GM21526 (cell line): ENCODE data around the gene POR.
"Not testable (repeated sequence)": the region's sequence is repeated elsewhere in the genome, so short reads cannot be mapped to it uniquely, and the experiment has no call there.

ENCODE experiments used
- ATAC-seq: cut with Tn5 transposase; IDR thresholded peaks from one replicate; pipeline ENCODE4 v1.9.1; 2021; ENCODE audit warnings: moderate library complexity; ENCODE audit not compliant: unreplicated experiment, low FRiP score

The POR gene

DNA sequence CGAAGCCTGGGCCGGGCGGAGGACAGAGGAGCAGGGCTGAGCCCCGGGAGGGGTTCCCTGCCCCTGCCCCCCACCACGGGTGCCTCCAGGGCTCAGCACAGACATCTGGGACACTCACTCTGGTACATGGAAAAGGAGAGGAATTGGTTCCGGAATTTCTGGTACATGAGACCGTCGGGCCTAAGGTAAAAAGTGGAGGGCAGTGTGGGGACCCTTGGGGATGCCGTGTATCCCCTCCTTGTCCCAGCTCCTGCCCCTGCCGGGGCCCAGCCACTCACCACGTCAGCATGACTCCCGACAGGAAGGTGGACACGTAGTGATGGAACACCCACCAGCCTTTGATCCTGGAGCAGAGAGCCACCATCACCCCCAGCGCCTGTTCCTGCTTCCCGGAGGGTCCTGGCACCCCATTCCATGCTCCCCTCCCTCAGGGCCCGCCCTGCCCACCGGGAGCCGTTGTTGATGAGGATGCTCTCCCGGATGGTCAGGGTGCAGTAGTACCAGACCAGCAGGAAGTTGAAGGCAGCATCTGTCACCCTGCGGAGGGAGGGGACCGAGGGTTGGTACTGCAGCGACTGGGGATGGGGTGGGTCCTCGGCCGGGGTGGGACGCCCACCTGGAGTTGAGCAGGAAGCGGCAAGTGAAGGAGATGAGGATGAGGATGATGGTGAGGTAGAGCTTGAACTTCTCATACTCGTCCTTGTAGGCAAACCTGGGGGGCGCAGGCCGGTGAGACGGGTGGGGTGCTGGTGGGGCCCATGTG is 73.0 kb downstream of the POR start:
- ATAC-seq = no peak

DNA sequence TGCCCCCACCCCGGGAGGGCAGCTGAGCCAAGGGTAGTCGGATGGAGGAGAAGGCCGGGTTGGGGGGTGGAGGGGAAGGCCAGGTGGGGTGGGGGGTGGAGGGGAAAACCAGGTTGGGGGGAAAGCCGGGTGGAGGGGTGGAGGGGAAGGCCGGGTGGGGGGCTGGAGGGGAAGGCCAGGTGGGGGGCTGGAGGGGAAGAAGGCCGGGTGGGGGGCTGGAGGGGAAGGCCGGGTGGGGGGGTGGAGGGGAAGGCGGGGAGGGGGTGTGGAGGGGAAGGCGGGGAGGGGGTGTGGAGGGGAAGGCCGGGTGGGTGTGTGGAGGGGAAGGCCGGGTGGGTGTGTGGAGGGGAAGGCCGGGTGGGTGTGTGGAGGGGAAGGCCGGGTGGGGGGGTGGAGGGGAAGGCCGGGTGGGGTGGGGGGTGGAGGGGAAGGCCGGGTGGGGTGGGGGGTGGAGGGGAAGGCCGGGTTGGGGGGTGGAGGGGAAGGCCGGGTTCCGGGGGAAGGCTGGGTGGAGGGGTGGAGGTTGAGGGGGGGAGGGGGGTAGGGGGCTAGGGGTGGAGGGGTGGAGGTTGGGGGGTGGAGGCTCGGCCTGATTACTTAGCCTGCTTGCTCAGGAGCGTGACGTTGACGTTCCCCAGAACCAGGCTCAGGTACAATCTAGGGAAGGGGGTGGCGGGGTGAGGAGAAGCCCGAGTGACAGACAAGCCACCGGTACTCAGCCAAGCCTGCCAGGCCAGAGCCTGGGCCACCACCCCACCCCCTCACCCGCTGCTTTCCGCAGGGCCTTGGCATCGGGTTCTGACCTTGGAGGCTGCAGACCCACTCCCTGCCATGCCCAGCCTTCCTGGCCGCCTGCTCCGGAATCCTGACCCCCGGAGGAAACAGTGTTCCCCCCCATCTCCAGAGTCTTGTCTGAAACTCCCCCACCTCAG is 73.9 kb downstream of the POR start:
- no peak for ATAC-seq

DNA sequence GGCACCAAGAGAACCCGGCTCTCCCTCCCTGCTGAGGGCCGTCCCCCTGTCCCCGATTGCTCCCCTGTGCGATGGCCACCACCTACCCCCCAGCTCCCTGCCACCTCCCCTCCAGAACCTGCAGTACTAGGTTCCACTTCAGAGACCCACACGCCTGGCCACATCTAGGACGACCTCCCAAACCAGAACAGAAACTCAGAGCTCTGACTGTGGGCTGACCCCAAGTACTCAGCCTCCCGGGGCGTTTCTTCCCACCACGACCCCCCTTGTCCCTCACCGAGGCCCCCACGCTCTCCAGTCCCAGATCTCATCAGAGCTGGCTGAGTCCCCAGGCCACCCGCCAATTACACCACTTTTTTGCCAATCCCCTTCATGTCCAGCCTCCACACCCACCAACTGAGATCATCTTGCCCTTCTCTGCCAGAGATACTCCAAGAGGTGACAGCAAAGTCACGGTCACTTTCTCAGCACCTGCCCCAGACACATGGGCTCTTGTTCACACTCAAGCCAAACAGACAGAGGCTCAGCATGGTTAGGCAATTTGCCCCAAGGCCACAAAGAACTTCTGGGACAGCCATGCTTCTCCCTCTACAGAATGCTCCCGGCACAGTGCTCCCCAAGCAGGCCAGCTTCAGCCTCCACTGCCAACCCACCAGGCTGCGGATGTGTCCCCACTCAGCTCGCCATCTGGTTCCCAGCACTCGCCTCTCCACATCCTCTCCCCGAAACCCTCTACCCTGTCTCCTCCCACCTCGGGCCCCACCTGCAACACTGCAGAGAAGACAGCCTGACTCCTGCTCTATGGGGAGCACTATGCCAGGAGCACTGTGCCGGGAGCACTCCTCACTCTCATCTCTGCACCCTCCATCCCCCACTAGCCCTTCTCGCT is 74.8 kb downstream of the POR start:
- no peak for ATAC-seq

DNA sequence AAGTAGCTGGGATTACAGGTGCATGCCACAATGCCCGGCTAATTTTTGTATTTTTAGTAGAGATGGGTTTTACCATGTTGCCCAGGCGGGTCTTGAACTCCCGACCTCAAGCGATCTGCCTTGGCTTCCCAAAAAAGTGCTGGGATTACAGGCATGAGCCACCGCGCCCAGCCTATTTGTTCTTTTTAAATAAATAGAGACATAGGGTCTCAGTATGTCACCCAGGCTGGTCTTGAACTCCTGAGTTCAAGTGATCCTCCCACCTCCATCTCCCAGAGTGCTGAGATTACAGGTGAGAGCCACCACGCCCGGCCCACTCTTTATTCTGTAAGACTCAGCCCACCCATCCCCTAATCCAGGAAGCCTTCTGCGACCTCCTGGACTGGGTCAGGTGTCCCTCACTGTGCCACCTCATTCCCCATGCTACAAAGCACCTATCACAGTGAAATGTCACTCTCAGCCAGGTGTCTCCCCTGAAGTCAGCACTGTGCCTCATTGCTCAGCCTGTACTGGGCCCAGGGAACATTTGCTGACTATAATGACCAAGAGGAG is 76.7 kb downstream of the POR start:
- no peak for ATAC-seq

DNA sequence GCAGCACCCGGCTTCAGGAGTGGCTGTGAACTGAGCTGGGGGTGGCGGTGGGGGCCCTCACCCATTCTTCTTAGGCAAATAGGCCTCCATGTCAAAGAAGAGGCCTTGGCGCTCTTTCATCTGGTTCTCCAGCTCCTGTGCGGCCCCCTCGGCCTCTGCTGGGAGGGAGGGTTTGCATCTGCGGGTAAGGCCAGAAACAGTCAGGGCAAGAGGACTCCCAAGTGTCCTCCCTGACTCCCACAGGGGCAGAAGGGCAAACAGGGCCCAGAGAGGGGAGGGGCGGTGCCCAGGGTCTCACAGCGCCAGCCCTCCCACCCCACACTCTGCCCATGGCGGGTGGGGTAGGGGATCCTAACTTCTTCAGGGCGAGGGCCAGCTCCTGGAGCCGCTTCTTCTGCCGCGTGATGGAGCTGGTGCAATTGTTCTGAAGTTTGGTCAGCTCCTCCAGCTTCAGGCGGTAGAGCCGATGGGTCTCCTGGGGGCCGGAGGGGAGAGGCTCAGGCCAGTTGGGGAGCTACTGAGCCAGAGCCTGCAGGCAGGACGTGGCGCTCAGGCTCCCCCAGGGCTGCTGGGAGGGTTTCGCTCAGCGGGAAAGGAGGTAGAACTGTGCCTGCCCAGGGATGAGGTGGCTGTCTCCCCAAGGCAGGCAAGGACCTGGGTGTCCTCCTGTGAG is 77.3 kb downstream of the POR start:
- no peak for ATAC-seq

DNA sequence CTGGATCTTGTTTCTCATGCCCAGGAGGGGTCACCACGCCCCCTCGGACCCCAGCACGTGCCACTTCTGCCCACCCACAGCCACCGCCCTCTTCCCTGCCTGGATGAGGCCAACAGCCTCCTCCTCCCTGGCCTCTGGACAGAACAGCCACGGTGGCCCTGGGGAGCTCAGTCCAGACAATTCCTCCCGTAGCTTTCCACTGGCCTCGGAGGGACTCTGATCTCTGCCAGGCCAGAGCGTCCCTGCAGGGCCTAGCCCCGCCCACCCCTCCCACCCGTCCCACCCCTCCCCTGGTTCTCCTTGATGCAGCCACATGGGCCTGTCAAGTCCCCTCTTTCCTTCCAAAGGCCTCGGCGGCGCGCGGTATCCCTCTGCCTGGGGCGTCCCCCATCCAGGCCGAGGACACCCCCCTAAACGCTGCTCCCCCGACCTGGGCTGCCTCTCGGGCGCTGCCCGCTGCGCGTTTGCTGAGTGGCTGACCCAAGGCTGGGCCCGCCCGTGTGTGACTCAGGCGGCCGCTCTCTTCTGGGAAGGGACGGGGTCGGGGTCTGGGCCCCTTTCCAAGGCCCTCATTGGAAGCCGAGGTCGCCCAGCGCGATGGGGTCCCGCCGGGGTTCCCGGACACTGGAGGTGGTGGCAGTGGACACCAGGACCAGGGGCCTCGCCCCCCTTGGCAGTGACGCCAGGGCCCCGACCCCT is 78.9 kb downstream of the POR start:
- ATAC-seq = no peak

DNA sequence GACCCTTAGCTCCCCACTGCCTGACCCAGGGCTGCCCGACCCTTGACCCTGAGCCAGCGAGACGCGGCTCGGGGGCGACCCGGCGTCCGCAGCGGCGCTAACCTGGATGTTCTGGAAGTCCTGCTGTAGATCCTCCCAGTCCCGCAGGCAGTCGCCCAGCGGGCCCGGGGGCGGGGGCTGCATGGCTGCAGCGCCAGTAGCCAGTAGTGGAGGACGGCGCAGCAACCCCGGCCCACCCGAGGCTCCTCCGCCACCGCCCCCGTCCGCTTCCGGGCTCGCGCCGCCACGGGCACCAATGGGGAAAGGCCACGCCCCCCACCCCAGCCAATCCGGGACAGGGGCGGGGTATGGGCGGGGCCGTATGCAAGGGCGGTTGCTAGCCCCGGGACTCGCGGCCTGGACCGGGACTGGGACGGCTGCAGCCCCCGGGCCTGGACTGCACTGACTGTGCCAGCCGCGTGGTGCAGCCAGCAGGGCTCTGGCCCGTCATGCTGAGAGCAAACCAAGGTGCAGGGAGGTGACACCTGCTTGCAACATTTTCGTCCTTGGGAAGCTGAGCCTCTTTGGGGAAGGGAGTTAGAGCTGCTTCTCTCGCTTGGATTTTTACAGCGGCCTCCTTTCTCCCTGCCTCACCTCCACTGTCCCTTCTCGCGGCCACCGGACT is 79.6 kb downstream of the POR start, which contains the start of gene TMEM120A:
TSS of gene TMEM120A (minus strand) at position 208 of the 664 bp plus-strand sequence. CDS start at position 183, 25 bp downstream.
- peak; percentile 84 for ATAC-seq

DNA sequence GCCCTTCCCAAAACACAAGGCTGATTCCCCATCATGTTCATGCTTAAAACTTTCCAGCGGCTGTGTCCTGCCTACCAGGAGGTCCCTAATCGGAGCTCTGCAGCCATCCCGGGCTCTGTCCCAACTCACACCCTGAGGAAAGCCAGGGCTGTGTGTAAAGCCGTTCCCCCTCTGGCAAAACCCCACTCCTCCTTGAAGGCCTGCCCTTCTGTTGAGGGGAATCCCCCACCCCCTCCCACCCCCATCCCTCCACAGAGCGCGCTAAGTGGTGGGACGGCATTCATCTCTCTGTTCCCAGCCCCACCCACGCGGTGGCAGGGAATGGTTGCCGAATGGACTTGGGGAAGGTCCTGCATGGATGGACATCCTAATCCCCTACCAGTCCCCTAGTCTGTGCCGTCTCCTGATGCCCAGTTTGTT is 80.1 kb downstream of the POR start:
- no peak for ATAC-seq

DNA sequence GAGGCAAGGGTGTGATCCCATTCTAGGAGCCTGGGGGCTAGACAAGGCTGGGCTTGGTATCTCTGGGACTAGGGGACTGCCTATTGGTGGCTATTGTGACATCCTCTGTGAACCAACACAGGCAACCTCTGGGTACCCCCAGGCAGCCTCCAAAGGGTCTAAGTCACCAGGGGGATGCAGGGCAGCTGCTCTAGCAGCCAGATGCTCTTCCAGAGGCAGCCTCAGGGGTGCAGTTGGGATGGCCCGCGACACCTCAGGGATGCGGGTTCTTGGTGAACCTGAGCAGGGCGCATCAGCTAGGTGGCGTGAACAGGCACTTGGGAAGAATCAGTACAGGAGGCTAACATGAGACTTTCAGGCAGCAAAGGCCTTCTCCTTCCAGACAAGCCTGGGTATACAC is 81.0 kb downstream of the POR start:
- ATAC-seq = no peak

DNA sequence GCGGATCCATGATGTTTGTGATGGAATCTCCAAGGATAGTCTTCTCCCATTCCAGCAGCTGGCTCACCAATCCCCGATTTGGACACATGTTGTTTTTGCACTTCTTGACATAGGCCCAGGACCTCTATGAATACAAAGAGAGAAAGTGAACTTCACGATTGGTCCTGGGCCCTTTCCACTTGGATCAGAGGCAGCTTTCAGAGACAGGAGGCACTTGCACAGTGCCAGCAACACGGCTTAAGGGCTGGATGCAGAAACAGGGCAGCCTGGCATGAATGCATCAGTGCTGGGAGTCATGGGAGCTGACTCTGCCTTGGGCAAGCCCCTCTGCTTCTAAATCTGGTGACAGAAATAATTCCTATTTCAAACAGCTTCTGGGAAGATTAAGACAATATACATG is 81.5 kb downstream of the POR start:
- no peak for ATAC-seq

DNA sequence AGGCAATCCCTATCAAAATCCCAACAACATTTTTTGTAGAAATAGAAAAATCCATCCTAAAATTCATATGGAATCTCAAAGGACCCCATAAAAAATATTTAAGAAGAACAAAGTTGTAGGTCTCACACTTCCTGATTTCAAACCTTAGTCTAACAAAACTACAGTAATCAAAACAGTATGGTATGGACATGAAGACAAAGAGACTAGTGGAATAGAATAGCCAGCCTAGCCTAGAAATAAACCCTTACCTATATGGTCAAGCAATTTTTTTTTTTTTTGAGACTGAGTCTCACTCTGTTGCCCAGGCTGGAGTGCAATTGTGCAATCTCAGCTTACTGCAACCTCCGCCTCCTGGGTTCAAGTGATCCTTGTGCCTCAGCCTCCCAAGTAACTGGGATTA is 83.1 kb downstream of the POR start:
- ATAC-seq = no peak

DNA sequence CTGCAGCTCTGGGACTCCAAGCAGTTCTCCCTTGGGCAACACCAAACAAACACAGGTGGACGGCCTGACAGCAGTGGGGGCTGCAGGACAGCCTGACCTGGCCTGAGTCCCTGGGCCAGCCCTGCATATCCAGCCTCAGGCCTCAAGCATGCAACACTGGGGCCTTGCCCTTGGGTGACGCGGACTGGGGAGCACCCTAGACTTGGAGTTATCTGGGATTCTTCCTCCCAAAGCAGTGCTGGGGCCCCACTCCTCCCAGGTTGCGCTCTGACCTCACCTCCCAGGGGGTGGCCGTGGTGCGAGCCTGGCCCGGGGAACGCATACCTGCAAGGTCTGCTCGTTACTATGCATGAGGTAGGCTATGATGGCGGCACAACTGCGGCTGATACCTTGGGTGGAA is 85.6 kb downstream of the POR start:
- no peak for ATAC-seq

DNA sequence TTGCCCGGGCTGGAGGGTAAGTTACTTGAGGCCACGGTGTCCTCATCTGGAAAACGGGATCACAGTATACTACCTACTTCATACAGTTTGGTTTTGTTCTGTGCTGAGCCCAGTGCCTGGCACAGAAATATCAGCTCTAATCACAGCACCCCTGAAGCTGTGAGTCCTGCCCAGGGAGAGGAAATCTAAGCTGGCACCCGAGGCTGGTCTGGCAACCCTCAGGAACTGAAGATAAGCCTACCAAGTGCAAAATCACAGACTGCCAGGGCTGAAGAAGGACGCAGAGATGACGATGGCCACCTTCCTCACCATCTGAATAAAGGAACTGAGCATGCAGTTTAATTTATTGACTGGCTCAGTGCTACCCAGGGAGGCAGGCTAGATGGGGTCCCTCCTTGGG is 87.2 kb downstream of the POR start:
- ATAC-seq = no peak

DNA sequence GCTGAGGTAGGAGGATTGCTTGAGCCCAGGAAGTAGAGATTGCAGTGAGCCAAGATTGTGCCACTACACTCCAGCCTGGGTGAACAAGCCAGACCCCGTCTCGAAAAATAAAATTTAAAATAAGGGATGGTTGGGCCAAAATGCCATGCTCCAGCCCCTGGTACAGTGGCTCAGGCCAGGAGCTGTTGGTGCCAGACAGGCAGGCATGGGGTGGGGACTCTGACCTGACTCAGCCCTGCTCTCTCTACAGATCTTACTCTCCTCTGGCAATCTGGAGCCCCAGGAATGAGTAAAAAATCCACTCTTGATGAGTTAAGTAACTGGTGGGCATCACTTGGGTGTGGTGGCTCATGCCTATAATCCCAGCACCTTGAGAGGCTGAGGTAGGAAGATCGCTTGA is 87.9 kb downstream of the POR start:
- no peak for ATAC-seq

DNA sequence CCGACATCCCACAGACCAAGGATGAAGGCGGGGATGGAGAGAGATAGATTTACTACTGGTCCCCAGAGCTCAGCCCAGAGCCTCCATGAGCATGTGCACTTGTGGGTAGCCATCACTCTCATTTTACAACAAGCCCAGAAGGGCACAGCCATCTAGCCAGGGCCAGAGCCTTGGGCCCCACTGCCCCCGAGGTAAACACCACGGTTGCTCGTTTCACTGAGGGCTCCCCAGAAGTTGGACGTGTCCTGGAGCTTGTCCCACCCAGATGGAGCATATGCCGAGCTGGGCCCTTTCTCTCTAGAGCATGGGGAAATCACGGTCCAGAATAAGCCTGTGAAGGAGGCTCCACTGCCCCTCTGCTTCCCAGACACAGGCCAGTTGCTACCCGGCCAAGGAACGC is 88.4 kb downstream of the POR start:
- ATAC-seq = no peak

DNA sequence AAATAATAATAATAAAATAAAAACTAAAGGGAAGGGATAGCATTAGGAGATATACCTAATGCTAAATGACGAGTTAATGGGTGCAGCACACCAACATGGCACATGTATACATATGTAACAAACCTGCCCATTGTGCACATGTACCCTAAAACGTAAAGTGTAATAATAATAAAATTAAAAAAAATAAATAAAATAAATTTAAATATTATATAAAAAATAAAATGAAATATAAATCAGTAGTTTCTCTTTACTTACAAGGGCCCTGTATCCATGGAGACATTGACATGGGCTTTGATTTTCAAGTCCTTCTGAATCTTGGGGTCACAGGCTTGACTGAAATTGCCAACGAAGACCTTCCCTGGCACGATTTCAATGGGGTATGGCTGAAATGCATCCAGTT is 90.0 kb downstream of the POR start:
- ATAC-seq = not testable (repeated sequence)

DNA sequence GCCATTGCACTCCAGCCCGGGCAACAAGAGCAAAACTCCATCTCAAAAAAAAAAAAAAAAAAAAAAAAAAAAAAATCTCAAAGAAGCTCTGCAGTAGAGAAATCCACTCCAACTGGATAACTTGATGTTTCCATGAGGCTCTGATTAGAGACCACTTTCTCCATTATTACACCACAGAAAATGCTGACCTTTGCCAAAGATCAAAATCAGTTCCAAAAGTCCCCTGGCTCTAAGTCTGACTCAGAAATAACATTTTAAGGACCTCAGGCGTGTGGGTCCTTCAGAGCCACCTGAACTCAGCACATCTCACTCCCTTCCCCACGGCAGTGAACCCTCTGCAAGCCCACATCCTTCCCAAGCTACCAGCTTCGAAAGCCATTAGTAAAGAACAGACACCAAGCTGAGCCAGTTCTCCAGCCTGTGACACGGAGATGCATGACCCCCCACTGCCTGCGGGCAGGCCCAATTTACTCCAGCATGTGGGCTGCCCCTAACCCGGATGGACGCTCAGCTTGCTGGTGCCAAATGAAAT is 93.3 kb downstream of the POR start:
- no peak for ATAC-seq
